AG09309 (cell line): ENCODE results near the gene TRIM31.

Experiments
- DNase-seq: peaks from one replicate; pipeline ENCODE4 v3.0.0-alpha.2; 2010; ENCODE audit warnings: low read depth
- H3K4me3 ChIP-seq: 2 replicates; pipeline ENCODE4 v1.5.1; 2011; ENCODE audit warnings: mild to moderate bottlenecking, low read depth, low read length, moderate library complexity; ENCODE audit not compliant: control insufficient read depth
- CTCF ChIP-seq: IDR thresholded peaks from 2 replicates; pipeline ENCODE4 v1.5.1; 2011; ENCODE audit warnings: mild to moderate bottlenecking, low read depth, low read length, inconsistent platforms; ENCODE audit not compliant: insufficient read depth, control insufficient read depth; ENCODE audit errors: missing control alignments

The TRIM31 gene

DNA sequence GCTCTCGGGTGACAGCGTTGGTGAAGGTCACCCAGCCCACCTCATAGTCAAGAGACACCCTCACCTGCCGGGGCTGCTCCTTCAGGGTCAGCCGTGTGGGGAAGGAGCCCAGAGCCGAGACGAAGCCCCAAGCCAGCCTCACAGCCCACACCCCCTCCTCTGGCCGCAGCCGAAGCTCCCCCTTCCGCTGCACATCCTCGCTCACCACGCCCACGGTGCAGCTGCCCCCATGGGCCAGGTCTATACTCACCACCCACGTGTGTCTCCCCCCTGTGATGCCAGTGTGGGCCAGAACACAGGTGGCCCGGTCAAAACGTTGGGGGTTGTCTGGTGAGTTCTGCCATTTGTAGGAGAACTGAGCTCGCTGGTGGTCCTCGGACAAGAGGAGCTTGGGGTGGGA lies 41.2 kb upstream of the TRIM31 start:
- no peak for DNase-seq
- no peak for TF ChIP-seq CTCF
- no peak overlapping the region for H3K4me3 ChIP-seq

GRCh38 chr6:30152910-30153610 lies 40.2 kb upstream of the TRIM31 start:
- TF ChIP-seq CTCF = no peak

DNA sequence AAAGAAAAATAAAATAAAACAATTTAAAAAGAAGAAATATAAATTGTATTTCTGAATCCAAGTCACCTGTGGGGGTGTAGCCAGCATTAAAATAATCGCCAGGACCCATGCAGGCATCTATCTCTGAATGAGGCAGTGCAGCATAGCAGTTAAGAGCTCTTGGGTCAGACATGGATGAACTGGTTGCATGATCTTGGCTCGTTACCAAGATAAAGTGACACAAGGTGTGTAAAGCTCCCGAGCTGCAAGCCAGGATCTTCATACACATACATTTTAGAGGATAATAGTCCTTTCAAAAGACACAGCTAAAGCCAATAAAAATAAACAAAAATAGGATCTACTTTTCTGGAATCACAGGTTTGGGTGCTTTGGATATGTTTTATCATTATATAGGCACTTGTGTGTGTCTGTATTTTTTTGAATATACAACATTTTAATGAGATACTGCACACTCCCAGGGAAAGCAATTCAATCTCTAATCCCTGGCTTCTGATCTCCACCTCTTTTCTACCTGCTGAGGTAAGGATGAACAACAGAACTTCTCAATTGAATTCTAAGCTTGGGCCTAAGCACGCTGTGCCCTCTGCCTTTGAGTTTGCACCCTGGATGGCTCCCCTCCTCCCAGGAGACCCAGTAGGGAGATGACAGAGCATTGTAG lies 39.3 kb upstream of the TRIM31 start:
- no peak for TF ChIP-seq CTCF

More at GRCh38 chr6:30152910-30153610, 40.2 kb upstream of the TRIM31 start:
- H3K4me3 ChIP-seq = no peak overlapping the region
- DNase-seq = no peak

GRCh38 chr6:30151580-30151979 lies 38.7 kb upstream of the TRIM31 start:
- no peak for DNase-seq
- no peak overlapping the region for H3K4me3 ChIP-seq
- TF ChIP-seq CTCF = no peak

More for the DNA sequence above, 39.3 kb upstream of the TRIM31 start:
- DNase-seq = no peak
- no peak overlapping the region for H3K4me3 ChIP-seq

DNA sequence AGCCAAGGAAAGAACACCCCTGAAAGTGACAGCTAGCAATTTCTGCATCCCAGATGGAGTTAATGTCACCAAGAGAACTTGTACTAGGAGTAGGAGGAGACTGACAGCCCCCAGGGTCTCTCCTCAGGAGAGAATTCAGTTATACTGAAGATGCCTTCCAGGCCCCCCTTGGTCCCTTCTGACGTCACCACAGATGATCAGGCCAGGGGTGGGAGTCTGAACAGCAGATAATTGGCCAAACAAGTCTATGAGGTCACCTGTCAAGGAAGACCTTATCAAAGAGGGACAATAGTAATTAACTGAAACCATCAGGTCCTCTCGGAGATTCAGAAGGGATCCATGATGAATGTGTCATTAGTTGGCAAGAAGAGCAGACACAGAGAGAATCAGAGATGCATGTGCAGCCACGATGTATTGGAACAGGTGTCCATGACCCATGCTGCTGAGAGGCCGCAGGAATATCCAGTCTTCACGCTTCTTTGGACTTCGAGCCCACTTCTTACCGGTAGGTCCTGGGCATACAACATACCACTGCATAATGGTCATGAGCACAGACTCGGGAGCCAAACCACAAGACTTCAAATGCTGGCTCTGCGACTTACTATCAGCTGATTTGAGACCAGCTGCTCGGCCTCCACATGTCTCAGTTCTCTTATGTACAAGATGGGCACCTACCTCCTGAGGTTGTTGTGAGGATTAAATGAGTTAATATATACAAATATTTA lies 37.9 kb upstream of the TRIM31 start:
- no peak overlapping the region for H3K4me3 ChIP-seq
- no peak for TF ChIP-seq CTCF
- no peak for DNase-seq

DNA sequence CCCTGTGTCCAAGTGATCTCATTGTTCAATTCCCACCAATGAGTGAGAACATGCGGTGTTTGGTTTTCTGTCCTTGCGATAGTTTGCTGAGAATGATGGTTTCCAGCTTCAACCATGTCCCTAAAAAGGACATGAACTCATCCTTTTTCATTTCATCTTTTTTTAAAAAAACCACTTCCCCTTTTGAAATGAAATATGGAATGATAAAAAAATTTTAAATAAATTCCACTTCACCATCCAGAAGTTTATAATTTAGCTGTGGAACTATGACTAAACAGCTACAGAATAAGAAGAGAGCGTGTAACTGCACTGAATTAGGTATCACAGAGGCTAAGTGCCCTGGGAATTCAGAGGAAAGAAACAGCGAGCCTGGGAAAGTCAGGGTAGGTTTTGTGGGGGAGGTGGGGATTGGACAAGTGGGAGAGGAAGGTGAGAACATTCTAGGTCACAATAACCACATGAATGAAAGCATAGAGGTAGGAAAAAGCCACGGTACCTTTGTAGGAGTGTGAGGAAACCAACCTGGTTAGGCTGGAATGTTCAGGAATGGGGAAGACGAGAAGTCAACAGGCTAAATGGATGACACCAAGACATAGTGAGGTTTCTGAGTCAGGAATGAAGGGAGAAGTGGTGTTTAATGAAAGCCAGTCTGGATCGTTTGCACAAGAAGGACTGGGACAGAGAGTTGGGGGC lies 37.1 kb upstream of the TRIM31 start:
- H3K4me3 ChIP-seq = no peak overlapping the region
- TF ChIP-seq CTCF = no peak
- DNase-seq = no peak
